Activated naive CD8-positive, alpha-beta T cell treated with anti-CD3 and anti-CD28 coated beads, Interleukin-2, amount 50 U/mL, for 24 hours (primary cell): Measurements from ENCODE around the gene B4GALT7.

Source experiments
- ATAC-seq: fragments of 150-1000 bp; cut with Tn5 transposase; one replicate; pipeline ENCODE4 v1.10.0; 2021
- DNase-seq: peaks from one replicate; pipeline ENCODE4 v3.0.0; 2021
- H3K27ac Mint-ChIP-seq: one replicate; pipeline ENCODE4 v1.8.0; 2021; ENCODE audit warnings: mild to moderate bottlenecking, mixed read lengths
- H3K27me3 Mint-ChIP-seq: one replicate; pipeline ENCODE4 v1.8.0; 2021; ENCODE audit warnings: mixed read lengths
- H3K36me3 Mint-ChIP-seq: one replicate; pipeline ENCODE4 v1.8.0; 2021; ENCODE audit warnings: low read depth, mixed read lengths
- H3K4me1 Mint-ChIP-seq: one replicate; pipeline ENCODE4 v1.8.0; 2021; ENCODE audit warnings: mixed read lengths
- H3K4me3 Mint-ChIP-seq: one replicate; pipeline ENCODE4 v1.8.0; 2021; ENCODE audit warnings: mild to moderate bottlenecking, moderate library complexity, mixed read lengths
- H3K9me3 Mint-ChIP-seq: one replicate; pipeline ENCODE4 v1.8.0; 2021; ENCODE audit warnings: mixed read lengths

The B4GALT7 gene

GRCh38 chr5:177601126-177601525, 1.2 kb downstream of the B4GALT7 start:
- Mint-ChIP-seq H3K4me3 (peak overlapping the region; percentile 98), H3K27ac (peak overlapping the region; percentile 95), H3K9me3 (no peaks in the 10 kb centered on the region), H3K27me3 (no peaks in the 10 kb centered on the region), H3K36me3 (peaks cover 13% of the 10 kb centered on the region), H3K4me1 (peaks cover 35% of the 10 kb centered on the region)
- DNase-seq (no peak), ATAC-seq (no peak)

- H3K4me1 Mint-ChIP-seq = peaks cover 32% of the 10 kb centered on the region
- no peaks in the 10 kb centered on the region for H3K27me3 Mint-ChIP-seq
- peaks cover 7% of the 10 kb centered on the region for H3K36me3 Mint-ChIP-seq
- no peak for ATAC-seq
- H3K27ac Mint-ChIP-seq = peak overlapping the region; percentile 15
- no peaks in the 10 kb centered on the region for H3K9me3 Mint-ChIP-seq
- DNase-seq = no peak
- peak overlapping the region; percentile 98 for H3K4me3 Mint-ChIP-seq
Measured at GRCh38 chr5:177601577-177602457, 1.9 kb downstream of the B4GALT7 start.

- no peak for ATAC-seq
- Mint-ChIP-seq H3K27me3 (no peaks in the 10 kb centered on the region), H3K36me3 (peaks cover 6% of the 10 kb centered on the region), H3K4me3 (no peak overlapping the region), H3K4me1 (peaks cover 32% of the 10 kb centered on the region), H3K9me3 (no peaks in the 10 kb centered on the region), H3K27ac (peak overlapping the region; percentile 15)
- no peak for DNase-seq
Measured at GRCh38 chr5:177602458-177602830, 2.5 kb downstream of the B4GALT7 start.

- H3K4me1 Mint-ChIP-seq = peaks cover 25% of the 10 kb centered on the region
- peaks cover 3% of the 10 kb centered on the region for H3K36me3 Mint-ChIP-seq
- no peak for ATAC-seq
- no peak overlapping the region for H3K27ac Mint-ChIP-seq
- DNase-seq = no peak
- no peak overlapping the region for H3K4me3 Mint-ChIP-seq
- no peaks in the 10 kb centered on the region for H3K9me3 Mint-ChIP-seq
- no peaks in the 10 kb centered on the region for H3K27me3 Mint-ChIP-seq
Measured at GRCh38 chr5:177603631-177604030, 3.7 kb downstream of the B4GALT7 start.

GRCh38 chr5:177604116-177604521, 4.2 kb downstream of the B4GALT7 start:
- Mint-ChIP-seq H3K4me1 (peaks cover 20% of the 10 kb centered on the region), H3K27ac (no peak overlapping the region), H3K27me3 (no peaks in the 10 kb centered on the region), H3K9me3 (no peaks in the 10 kb centered on the region), H3K4me3 (no peak overlapping the region), H3K36me3 (peaks cover 3% of the 10 kb centered on the region)
- DNase-seq = no peak
- no peak for ATAC-seq

- Mint-ChIP-seq H3K4me1 (peaks cover 16% of the 10 kb centered on the region), H3K27me3 (no peaks in the 10 kb centered on the region), H3K27ac (no peak overlapping the region), H3K4me3 (no peak overlapping the region), H3K9me3 (no peaks in the 10 kb centered on the region), H3K36me3 (peaks cover 3% of the 10 kb centered on the region)
- ATAC-seq (no peak), DNase-seq (no peak)
Measured at GRCh38 chr5:177604656-177605055, 4.7 kb downstream of the B4GALT7 start.

- no peak for ATAC-seq
- Mint-ChIP-seq H3K9me3 (no peaks in the 10 kb centered on the region), H3K4me1 (peaks cover 16% of the 10 kb centered on the region), H3K4me3 (no peak overlapping the region), H3K36me3 (peaks cover 3% of the 10 kb centered on the region), H3K27ac (no peak overlapping the region), H3K27me3 (no peaks in the 10 kb centered on the region)
- no peak for DNase-seq
Measured at GRCh38 chr5:177605078-177605477, 5.1 kb downstream of the B4GALT7 start.

- no peaks in the 10 kb centered on the region for H3K9me3 Mint-ChIP-seq
Measured at GRCh38 chr5:177605667-177606066, 5.7 kb downstream of the B4GALT7 start.

GRCh38 chr5:177606071-177607051, 6.4 kb downstream of the B4GALT7 start:
- no peaks in the 10 kb centered on the region for H3K36me3 Mint-ChIP-seq
- H3K9me3 Mint-ChIP-seq = no peaks in the 10 kb centered on the region
- no peaks in the 10 kb centered on the region for H3K27me3 Mint-ChIP-seq
- no peak overlapping the region for H3K4me3 Mint-ChIP-seq
- ATAC-seq = no peak
- peaks cover 5% of the 10 kb centered on the region for H3K4me1 Mint-ChIP-seq
- H3K27ac Mint-ChIP-seq = peak overlapping the region; percentile 21
- no peak for DNase-seq

More at GRCh38 chr5:177605667-177606066, 5.7 kb downstream of the B4GALT7 start:
- Mint-ChIP-seq H3K4me1 (peaks cover 12% of the 10 kb centered on the region), H3K27ac (no peak overlapping the region), H3K27me3 (no peaks in the 10 kb centered on the region), H3K36me3 (no peaks in the 10 kb centered on the region), H3K4me3 (no peak overlapping the region)
- ATAC-seq = no peak
- no peak for DNase-seq

- ATAC-seq (no peak), DNase-seq (no peak)
- no peaks in the 10 kb centered on the region for H3K9me3 Mint-ChIP-seq
- no peaks in the 10 kb centered on the region for H3K27me3 Mint-ChIP-seq
- no peak overlapping the region for H3K4me3 Mint-ChIP-seq
- no peak overlapping the region for H3K27ac Mint-ChIP-seq
- H3K36me3 Mint-ChIP-seq = no peaks in the 10 kb centered on the region
- peaks cover 5% of the 10 kb centered on the region for H3K4me1 Mint-ChIP-seq
Measured at GRCh38 chr5:177607115-177607451, 7.2 kb downstream of the B4GALT7 start.

- Mint-ChIP-seq H3K36me3 (no peaks in the 10 kb centered on the region), H3K4me1 (peaks cover 3% of the 10 kb centered on the region), H3K27ac (no peak overlapping the region), H3K4me3 (no peak overlapping the region), H3K27me3 (no peaks in the 10 kb centered on the region), H3K9me3 (no peaks in the 10 kb centered on the region)
- peak; percentile 70 for DNase-seq
- ATAC-seq = peak; percentile 75
Measured at GRCh38 chr5:177607452-177608192, 7.7 kb downstream of the B4GALT7 start.

- no peaks in the 10 kb centered on the region for H3K27me3 Mint-ChIP-seq
- ATAC-seq (no peak), DNase-seq (no peak)
- no peak overlapping the region for H3K27ac Mint-ChIP-seq
- H3K4me1 Mint-ChIP-seq = peaks cover 2% of the 10 kb centered on the region
- H3K9me3 Mint-ChIP-seq = no peaks in the 10 kb centered on the region
- H3K4me3 Mint-ChIP-seq = no peak overlapping the region
- no peaks in the 10 kb centered on the region for H3K36me3 Mint-ChIP-seq
Measured at GRCh38 chr5:177608243-177609075, 8.5 kb downstream of the B4GALT7 start.

- peaks cover 2% of the 10 kb centered on the region for H3K4me1 Mint-ChIP-seq
- DNase-seq (no peak), ATAC-seq (no peak)
- H3K36me3 Mint-ChIP-seq = no peaks in the 10 kb centered on the region
- H3K4me3 Mint-ChIP-seq = no peak overlapping the region
- H3K27ac Mint-ChIP-seq = no peak overlapping the region
- no peaks in the 10 kb centered on the region for H3K9me3 Mint-ChIP-seq
- no peaks in the 10 kb centered on the region for H3K27me3 Mint-ChIP-seq
Measured at GRCh38 chr5:177609076-177610059, 9.4 kb downstream of the B4GALT7 start.
